GM21825 (cell line): Measurements from ENCODE around the gene TIMM23.
"Not testable (repeated sequence)": the region's sequence is repeated elsewhere in the genome, so short reads cannot be mapped to it uniquely, and the experiment has no call there.

ENCODE experiments used
- ATAC-seq: cut with Tn5 transposase; IDR thresholded peaks from one replicate; pipeline ENCODE4 v1.9.1; 2021; ENCODE audit warnings: mild to moderate bottlenecking, moderate library complexity; ENCODE audit not compliant: unreplicated experiment

TIMM23 gene

GRCh38 chr10:45972106-45972812, at the start of gene TIMM23:
TIMM23 (plus strand) TSS chr10:45972489; CDS start chr10:45972625, 136 bp downstream.
- peak; percentile 68 for ATAC-seq

GRCh38 chr10:45926790-45927189, 45.5 kb upstream of the TIMM23 start:
- not testable (repeated sequence) for ATAC-seq

- ATAC-seq = not testable (repeated sequence)
Observed at GRCh38 chr10:45931305-45931704, 41.0 kb upstream of the TIMM23 start.

GRCh38 chr10:45934788-45935187, 37.5 kb upstream of the TIMM23 start:
- not testable (repeated sequence) for ATAC-seq

GRCh38 chr10:45939176-45939697, 33.1 kb upstream of the TIMM23 start:
- not testable (repeated sequence) for ATAC-seq

- ATAC-seq = not testable (repeated sequence)
Observed at GRCh38 chr10:45941196-45941595, 31.1 kb upstream of the TIMM23 start.

GRCh38 chr10:45945476-45945875, 26.8 kb upstream of the TIMM23 start:
- ATAC-seq = not testable (repeated sequence)

- not testable (repeated sequence) for ATAC-seq
Observed at GRCh38 chr10:45947363-45947762, 24.9 kb upstream of the TIMM23 start.

- ATAC-seq = not testable (repeated sequence)
Observed at GRCh38 chr10:45948801-45949200, 23.5 kb upstream of the TIMM23 start.

- not testable (repeated sequence) for ATAC-seq
Observed at GRCh38 chr10:45954367-45954766, 17.9 kb upstream of the TIMM23 start.

GRCh38 chr10:45956634-45957033, 15.7 kb upstream of the TIMM23 start:
- not testable (repeated sequence) for ATAC-seq

- not testable (repeated sequence) for ATAC-seq
Observed at GRCh38 chr10:45957928-45958327, 14.4 kb upstream of the TIMM23 start.

GRCh38 chr10:45962686-45963452, 9.4 kb upstream of the TIMM23 start:
- not testable (repeated sequence) for ATAC-seq

GRCh38 chr10:45971019-45971418, 1.3 kb upstream of the TIMM23 start:
- not testable (repeated sequence) for ATAC-seq

- ATAC-seq = peak; percentile 34
Observed at GRCh38 chr10:45971742-45972105, 565 bp upstream of the TIMM23 start.

- ATAC-seq = peak; percentile 18
Observed at GRCh38 chr10:45972813-45973169, 502 bp downstream of the TIMM23 start.

- not testable (repeated sequence) for ATAC-seq
Observed at GRCh38 chr10:45974041-45974440, 1.8 kb downstream of the TIMM23 start.

GRCh38 chr10:45978554-45978953, 6.3 kb downstream of the TIMM23 start:
- ATAC-seq = not testable (repeated sequence)

- ATAC-seq = not testable (repeated sequence)
Observed at GRCh38 chr10:45981367-45981766, 9.1 kb downstream of the TIMM23 start.

- ATAC-seq = peak; percentile 44
Observed at GRCh38 chr10:45983538-45984186, 11.4 kb downstream of the TIMM23 start.

- not testable (repeated sequence) for ATAC-seq
Observed at GRCh38 chr10:45984473-45984872, 12.2 kb downstream of the TIMM23 start.
